G401.6 (cell line): ENCODE data around the gene LSM7.

Experiments used
- FAIRE-seq: peaks from 2 replicates; lab custom pipeline; 2012; peaks lifted over from hg19 to GRCh38; lab: Jason Lieb, UNC

Gene LSM7

DNA sequence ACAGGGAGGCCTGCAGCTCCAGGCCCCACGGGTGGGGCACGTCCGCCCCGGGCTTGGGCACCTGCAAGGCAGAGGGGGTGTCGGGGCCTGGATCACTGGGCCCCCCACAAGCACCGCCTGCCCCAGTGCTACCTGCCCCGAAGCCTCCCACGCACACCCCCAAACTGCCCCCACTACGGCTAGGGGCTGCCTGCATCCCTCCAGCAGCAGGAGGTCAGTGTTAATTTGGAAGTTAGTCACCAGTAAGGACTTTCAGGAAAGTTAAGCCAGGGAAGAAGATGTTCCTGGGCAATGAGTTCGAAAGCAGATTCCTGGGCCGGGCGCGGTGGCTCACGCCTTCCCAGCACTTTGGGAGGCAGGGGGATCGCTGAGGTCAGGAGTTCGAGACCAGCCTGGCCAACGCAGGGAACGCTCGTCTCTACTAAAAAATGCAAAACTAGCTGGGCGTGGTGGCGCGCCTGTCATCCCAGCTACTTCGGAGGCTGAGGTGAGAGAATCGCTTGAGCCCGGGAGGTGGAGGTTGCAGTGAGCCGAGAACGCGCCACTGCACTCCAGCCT is 51.9 kb downstream of the LSM7 start:
- no peak for FAIRE-seq

DNA sequence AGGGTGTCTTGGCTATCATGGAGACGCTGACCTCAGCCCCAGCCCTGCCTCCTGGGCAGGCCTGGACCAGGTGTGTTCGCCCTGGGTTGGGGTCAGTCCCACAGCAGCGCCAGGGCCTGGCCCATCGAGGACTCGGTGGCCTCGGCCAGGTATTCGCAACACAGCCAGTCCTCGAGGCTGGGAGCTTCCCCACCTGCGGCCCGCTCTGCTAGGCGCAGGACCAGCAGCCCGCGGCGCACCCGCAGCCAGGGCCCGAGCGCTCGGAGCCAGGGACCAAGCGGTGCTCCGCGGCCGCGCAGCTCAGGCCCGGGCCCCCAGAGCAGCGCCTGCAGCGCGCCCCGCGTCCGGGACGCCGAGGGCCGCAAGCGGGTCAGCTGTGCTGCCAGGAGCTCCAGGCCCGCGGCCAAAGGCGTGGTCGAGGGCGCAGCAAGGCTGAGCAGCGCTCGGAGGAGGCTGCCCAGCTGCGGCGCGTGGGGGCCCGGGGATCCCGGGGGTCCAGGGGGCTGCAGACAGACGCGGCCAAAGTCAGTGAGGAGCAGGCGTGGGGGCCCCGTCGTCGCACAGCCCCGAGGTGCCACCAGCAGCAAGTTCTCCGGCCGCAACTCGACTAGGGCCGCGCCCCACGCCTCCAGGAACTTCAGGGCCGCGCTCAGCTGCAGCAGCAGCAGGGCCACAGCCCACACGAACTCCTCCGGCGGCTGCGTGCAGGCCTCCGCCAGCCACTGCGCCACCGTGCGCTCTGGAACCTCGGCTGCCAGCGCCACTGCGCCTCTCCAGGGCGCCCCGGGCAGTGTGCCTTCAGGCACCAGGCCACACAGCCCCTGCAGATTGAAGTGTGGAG is 52.6 kb downstream of the LSM7 start:
- FAIRE-seq = no peak

DNA sequence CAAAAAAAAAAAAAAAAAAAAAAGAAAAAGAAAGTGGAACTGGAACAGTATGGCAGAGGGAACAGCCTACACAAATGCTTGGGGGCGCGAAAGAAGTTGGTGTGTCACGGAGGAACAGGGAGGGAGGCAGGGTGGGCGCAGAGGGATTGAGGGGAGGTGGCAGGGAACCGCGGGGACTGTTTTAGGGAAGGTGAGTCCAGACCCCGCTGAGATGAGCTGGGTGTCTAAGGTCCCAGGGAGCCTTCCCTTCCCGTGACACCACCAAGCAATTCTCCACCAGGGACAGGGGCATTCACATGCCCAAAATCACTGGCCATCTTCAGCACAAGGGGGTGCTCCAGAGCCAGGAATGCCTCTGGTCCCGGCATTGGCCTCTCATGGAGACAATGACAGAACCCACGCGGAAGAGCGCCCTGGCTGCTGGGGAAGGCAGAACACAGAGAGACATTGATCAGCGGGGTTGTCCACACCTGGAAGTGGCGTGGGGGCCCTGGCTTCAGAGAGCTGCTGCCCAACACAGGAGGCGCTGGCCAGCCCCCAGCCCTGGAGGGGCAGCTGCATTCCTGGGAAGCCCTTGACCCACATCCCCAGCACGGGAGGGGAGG is 53.4 kb downstream of the LSM7 start:
- no peak for FAIRE-seq

DNA sequence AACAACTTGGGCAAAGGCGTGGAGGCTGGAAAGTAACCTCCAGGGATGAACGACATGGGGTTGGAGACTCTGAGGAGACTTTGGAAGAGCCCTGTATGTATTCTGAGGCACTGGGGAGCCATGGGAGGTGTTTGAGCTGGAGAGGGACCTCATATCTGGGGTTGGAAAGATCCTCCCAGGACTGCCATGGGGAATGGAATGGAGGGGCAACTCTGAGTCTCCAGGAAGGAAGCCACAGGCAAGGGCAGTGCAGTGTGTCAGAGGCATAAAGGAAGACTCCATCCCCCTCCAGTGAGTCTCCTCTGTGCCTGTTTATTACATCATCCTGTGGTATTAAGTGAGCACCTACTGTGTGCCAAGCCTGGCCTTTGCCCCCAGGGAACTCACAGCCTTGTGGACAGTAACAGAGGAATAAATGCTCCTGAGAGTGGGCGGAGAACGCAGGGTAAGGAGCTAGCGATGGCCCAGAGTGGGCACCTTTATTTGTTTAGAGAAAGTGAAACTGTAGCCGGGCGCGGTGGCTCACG is 54.1 kb downstream of the LSM7 start:
- FAIRE-seq = no peak

DNA sequence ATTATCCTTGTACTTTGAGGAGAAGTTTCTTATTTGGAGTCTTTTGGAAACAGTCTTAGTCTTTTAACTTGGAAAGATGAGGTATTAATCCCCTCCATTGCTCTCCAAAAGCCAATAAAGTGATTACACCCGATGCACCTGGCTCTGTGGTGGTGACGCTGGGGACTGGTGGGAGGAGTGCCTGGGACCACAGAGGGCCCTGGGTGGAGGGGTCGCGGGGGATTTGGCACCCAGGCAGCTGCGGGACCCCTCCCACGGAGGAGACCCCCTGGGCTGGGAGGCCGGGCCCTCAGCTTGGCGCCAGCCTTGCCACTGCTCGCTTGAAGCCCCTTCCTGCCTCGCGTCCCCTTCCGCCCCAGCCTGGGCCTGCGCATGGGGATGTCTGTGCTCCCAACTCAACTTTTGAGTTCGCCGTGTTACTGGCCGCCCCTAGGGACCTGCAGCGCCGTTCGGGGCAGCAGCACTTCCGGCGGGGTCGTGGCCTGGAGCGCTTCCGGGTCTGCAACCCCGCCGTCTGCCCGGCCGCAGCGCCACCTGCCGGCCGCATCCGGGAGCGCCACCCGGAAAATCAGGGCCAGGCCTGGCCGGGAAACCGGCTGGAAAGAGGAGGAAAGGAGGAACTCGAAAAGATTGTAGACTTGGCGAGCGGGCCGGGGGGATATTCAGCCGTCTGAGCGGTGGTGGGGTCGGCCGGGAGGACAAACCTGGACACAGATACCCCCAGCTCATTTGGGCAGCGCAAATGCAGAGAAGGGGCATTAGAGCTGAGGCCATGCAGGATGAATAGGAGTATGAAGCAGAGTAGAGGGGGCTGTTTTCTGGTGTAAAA is 54.8 kb downstream of the LSM7 start:
- FAIRE-seq = peak; percentile 60
